Astrocyte (in vitro differentiated cells and primary cell): Measurements from ENCODE around the gene SMO.

Experiments
- EZH2 ChIP-seq: IDR thresholded peaks from 2 replicates; pipeline ENCODE4 v1.6.1; 2012; ENCODE audit warnings: mild to moderate bottlenecking, low read length, inconsistent platforms; ENCODE audit not compliant: insufficient read depth
- TF ChIP-seq, protein P1 (sequence below): IDR thresholded peaks from 2 replicates; pipeline ENCODE4 v1.5.1; 2011; ENCODE audit warnings: low read depth, mild to moderate bottlenecking, inconsistent platforms, low read length, moderate library complexity; ENCODE audit not compliant: insufficient read depth

DNA sequence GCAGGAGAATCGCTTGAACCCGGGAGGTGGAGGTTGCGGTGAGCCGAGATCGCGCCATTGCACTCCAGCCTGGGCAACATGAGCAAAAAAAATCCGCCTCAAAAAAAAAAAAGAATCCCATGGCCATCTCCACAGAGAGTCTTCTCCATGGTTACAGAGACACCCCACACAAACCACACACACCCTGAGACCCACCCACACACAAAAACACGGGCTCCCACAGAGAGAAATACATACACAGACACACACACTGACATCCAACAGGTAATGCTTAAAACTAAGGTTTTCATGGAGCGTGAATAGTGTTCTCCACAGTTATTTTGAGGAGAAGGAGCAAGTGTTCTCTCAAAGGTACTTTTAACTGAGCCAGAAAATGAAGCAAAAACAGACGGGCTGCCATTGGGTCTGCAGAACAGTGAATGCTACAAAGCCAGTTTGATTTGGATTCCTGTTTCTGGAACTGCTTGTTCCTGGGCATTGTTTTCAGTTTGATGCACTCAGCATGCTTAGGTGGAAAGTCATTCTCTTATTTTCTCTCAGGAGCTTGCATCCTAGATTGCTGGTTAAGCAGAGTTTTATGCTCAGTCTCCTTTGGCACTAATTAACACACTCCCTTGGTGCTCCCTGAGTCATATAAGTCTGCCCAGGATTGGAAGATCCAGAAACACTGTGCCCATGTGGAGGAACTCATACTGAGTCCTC, 51.8 kb downstream of the SMO start:
- TF ChIP-seq, protein P1, sequence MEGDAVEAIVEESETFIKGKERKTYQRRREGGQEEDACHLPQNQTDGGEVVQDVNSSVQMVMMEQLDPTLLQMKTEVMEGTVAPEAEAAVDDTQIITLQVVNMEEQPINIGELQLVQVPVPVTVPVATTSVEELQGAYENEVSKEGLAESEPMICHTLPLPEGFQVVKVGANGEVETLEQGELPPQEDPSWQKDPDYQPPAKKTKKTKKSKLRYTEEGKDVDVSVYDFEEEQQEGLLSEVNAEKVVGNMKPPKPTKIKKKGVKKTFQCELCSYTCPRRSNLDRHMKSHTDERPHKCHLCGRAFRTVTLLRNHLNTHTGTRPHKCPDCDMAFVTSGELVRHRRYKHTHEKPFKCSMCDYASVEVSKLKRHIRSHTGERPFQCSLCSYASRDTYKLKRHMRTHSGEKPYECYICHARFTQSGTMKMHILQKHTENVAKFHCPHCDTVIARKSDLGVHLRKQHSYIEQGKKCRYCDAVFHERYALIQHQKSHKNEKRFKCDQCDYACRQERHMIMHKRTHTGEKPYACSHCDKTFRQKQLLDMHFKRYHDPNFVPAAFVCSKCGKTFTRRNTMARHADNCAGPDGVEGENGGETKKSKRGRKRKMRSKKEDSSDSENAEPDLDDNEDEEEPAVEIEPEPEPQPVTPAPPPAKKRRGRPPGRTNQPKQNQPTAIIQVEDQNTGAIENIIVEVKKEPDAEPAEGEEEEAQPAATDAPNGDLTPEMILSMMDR = no peak
- TF ChIP-seq EZH2 = no peak
